HepG2 (cell line): ENCODE measurements around the gene VMO1. TPM values are rescaled to one million over a fixed set of nuclear protein-coding genes. Genes with fewer than 3 reads are reported as not detected.

Experiments used
- AKAP8 ChIP-seq: sonication (generic); formaldehyde crosslinking; IDR thresholded peaks from 2 replicates; pipeline ENCODE4 v1.5.1; 2020; ENCODE audit warnings: mild to moderate bottlenecking, missing genetic modification reagents
- ARID2 ChIP-seq: sonication (generic); formaldehyde crosslinking; IDR thresholded peaks from 2 replicates; pipeline ENCODE4 v1.8.1; 2022; ENCODE audit warnings: mild to moderate bottlenecking, missing genetic modification reagents, borderline replicate concordance
- BCL6 ChIP-seq: IDR thresholded peaks from 2 replicates; pipeline ENCODE4 v1.6.1; 2016; ENCODE audit warnings: missing genetic modification reagents, missing compliant biosample characterization
- BRD4 ChIP-seq: sonication (generic); formaldehyde crosslinking; IDR thresholded peaks from 2 replicates; pipeline ENCODE4 v1.4.0; 2020; ENCODE audit warnings: missing genetic modification reagents
- CREM ChIP-seq, 2 experiments: sonication (generic) in 1 of 2; formaldehyde crosslinking in 1 of 2; IDR thresholded peaks; 2 replicates each; pipeline versions ENCODE4 v1.4.0 to v1.6.1; 2016 to 2020; ENCODE audit warnings: antibody characterized with exemption in 1 of 2, mild to moderate bottlenecking in 1 of 2, missing genetic modification reagents in 1 of 2
- GPN1 ChIP-seq: sonication (generic); formaldehyde crosslinking; IDR thresholded peaks from 2 replicates; pipeline ENCODE4 v1.5.1; 2020; ENCODE audit warnings: missing genetic modification reagents, borderline replicate concordance
- HDAC6 ChIP-seq: fragments of 200-600 bp; sonication (generic); IDR thresholded peaks from 2 replicates; pipeline ENCODE4 v1.7.0; 2017; ENCODE audit warnings: mild to moderate bottlenecking, antibody characterized with exemption, low read length, low read depth
- HNRNPLL ChIP-seq: fragments of 200-400 bp; formaldehyde crosslinking; IDR thresholded peaks from 2 replicates; pipeline ENCODE4 v1.6.1; 2017; ENCODE audit warnings: mild to moderate bottlenecking, low read depth, low read length; ENCODE audit not compliant: poor library complexity, severe bottlenecking
- MBNL3 ChIP-seq: fragments of 250-450 bp; sonication (Bioruptor Pico); conservative IDR thresholded peaks from 2 replicates; pipeline ENCODE4 v1.8.0; 2022; ENCODE audit warnings: mild to moderate bottlenecking, inconsistent platforms
- NAIF1 ChIP-seq: sonication (generic); formaldehyde crosslinking; IDR thresholded peaks from 2 replicates; pipeline ENCODE4 v1.5.0; 2020; ENCODE audit warnings: mild to moderate bottlenecking, missing genetic modification reagents, borderline replicate concordance
- NBN ChIP-seq: fragments of 450-650 bp; conservative IDR thresholded peaks from 2 replicates; pipeline ENCODE4 v1.6.1; 2017
- NR0B2 ChIP-seq: sonication (generic); formaldehyde crosslinking; IDR thresholded peaks from 2 replicates; pipeline ENCODE4 v1.4.0; 2020; ENCODE audit warnings: mild to moderate bottlenecking, missing genetic modification reagents
- SMAD3 ChIP-seq: sonication (generic); formaldehyde crosslinking; IDR thresholded peaks from 2 replicates; pipeline ENCODE4 v1.4.0; 2020; ENCODE audit warnings: missing genetic modification reagents
- SPEN ChIP-seq: sonication (generic); formaldehyde crosslinking; IDR thresholded peaks from 2 replicates; pipeline ENCODE4 v1.5.1; 2020; ENCODE audit warnings: low read depth, mild to moderate bottlenecking, missing genetic modification reagents
- TCF12 ChIP-seq, 2 experiments: fragments of 450-650 bp in 1 of 2; sonication (generic) in 1 of 2; formaldehyde crosslinking in 1 of 2; IDR thresholded peaks; 2 replicates each; pipeline versions ENCODE4 v1.6.1 to v1.8.0; 2017 to 2022; ENCODE audit warnings: antibody characterized with exemption in 1 of 2, mild to moderate bottlenecking in 1 of 2, missing genetic modification reagents in 1 of 2, moderate library complexity in 1 of 2
- THAP9 ChIP-seq: sonication (generic); formaldehyde crosslinking; IDR thresholded peaks from 2 replicates; pipeline ENCODE4; 2020; ENCODE audit warnings: missing genetic modification reagents, mild to moderate bottlenecking, borderline replicate concordance
- TRIM24 ChIP-seq: sonication (generic); formaldehyde crosslinking; IDR thresholded peaks from 2 replicates; pipeline ENCODE4 v1.8.0; 2022; ENCODE audit warnings: mild to moderate bottlenecking, missing genetic modification reagents
- ZBTB3 ChIP-seq: sonication (generic); formaldehyde crosslinking; IDR thresholded peaks from 2 replicates; pipeline ENCODE4 v1.4.0; 2020; ENCODE audit warnings: low read depth, mild to moderate bottlenecking, moderate library complexity, missing genetic modification reagents, borderline replicate concordance
- ZBTB4 ChIP-seq: sonication (generic); formaldehyde crosslinking; IDR thresholded peaks from 2 replicates; pipeline ENCODE4 v1.4.0; 2020; ENCODE audit warnings: missing genetic modification reagents, mild to moderate bottlenecking, borderline replicate concordance
- ZNF101 ChIP-seq: sonication (generic); formaldehyde crosslinking; IDR thresholded peaks from 2 replicates; pipeline ENCODE4 v1.4.0; 2020; ENCODE audit warnings: mild to moderate bottlenecking, low read depth, missing genetic modification reagents, borderline replicate concordance
- ZNF432 ChIP-seq: sonication (generic); formaldehyde crosslinking; IDR thresholded peaks from 2 replicates; pipeline ENCODE4 v1.5.0; 2020; ENCODE audit warnings: missing genetic modification reagents, mild to moderate bottlenecking, borderline replicate concordance
- ZNF557 ChIP-seq: sonication (generic); formaldehyde crosslinking; IDR thresholded peaks from 2 replicates; pipeline ENCODE4 v1.4.0; 2020; ENCODE audit warnings: missing genetic modification reagents
- ZNF569 ChIP-seq: sonication (generic); formaldehyde crosslinking; IDR thresholded peaks from 2 replicates; pipeline ENCODE4 v1.5.0; 2020; ENCODE audit warnings: mild to moderate bottlenecking, missing genetic modification reagents, moderate library complexity, borderline replicate concordance
- ZNF775 ChIP-seq: sonication (generic); formaldehyde crosslinking; IDR thresholded peaks from 2 replicates; pipeline ENCODE4 v1.4.0; 2020; ENCODE audit warnings: missing genetic modification reagents, mild to moderate bottlenecking, moderate library complexity, borderline replicate concordance
- ZNF841 ChIP-seq: sonication (generic); formaldehyde crosslinking; IDR thresholded peaks from 2 replicates; pipeline ENCODE4 v1.8.1; 2023; ENCODE audit warnings: missing genetic modification reagents, borderline replicate concordance
- polyA plus RNA-seq, 8 experiments: library from polyadenylated mRNA; depleted of rRNA in 3 of 8; stranded (reverse) in 7 of 8; unstranded in 1 of 8; fragments of >200 nt; fragmentation: Illumina TruSeq in 4 of 8; extraction: Trizol in 4 of 8; gene quantifications; 2 replicates each; pipeline versions ENCODE4 v1.2.1 to v1.2.3, GENCODE V29; 2011 to 2016; ENCODE audit warnings: low read depth in 4 of 8, missing spikeins in 1 of 8, mixed read lengths in 1 of 8; ENCODE audit not compliant: insufficient read depth in 1 of 8
- total RNA-seq, 5 experiments: library from RNA; depleted of rRNA; stranded (reverse); fragments of >200 nt; fragmentation: Illumina TruSeq; extraction: Trizol; gene quantifications; 2 replicates each; pipeline ENCODE4 v1.2.3, GENCODE V29; 2016; ENCODE audit warnings: low read depth in 1 of 5

VMO1 gene
- total and polyA plus RNA-seq, 2 of the 13 experiments (the other 11 are each of a cell fraction or from before 2014, with no cell fraction given), result not detected

- TF ChIP-seq CREM (IDR thresholded peaks at IDR 0.05) (peak; percentile 40; the same call in 1 of the 2 replicates), CREM (CRISPR knock-in tag; IDR thresholded peaks at IDR 0.05) (no peak), HNRNPLL (no peak), HDAC6 (no peak), BRD4 (no peak), ZNF432 (CRISPR knock-in tag) (no peak), ZNF101 (CRISPR knock-in tag) (no peak), SPEN (no peak), SMAD3 (CRISPR knock-in tag) (no peak), ZNF841 (CRISPR knock-in tag) (no peak), NBN (no peak), MBNL3 (CRISPR knock-in tag) (no peak), TCF12 (IDR thresholded peaks at IDR 0.05) (no peak), TCF12 (CRISPR knock-in tag; IDR thresholded peaks at IDR 0.05) (no peak), GPN1 (CRISPR knock-in tag) (no peak), TRIM24 (CRISPR knock-in tag) (0 out of 2 replicates have a peak, but pooled peaks have one; percentile 40), NR0B2 (CRISPR knock-in tag) (no peak), ZNF557 (CRISPR knock-in tag) (no peak), ZNF775 (no peak), ZBTB4 (no peak), NAIF1 (no peak), ZNF569 (no peak), AKAP8 (CRISPR knock-in tag) (no peak), BCL6 (CRISPR knock-in tag) (peak; percentile 81), ARID2 (CRISPR knock-in tag) (no peak), ZBTB3 (CRISPR knock-in tag) (no peak), THAP9 (CRISPR knock-in tag) (no peak)
Observed at GRCh38 chr17:4751932-4752331, 34.2 kb downstream of the VMO1 start (continued).
